ENCODE data around the gene SECISBP2.

GRCh38 chr9:89379508-89380115, 61.3 kb downstream of the SECISBP2 start:
- no peak for TF ChIP-seq CTCF (optimal IDR thresholded peaks at IDR 0.05 in 1 of 3, IDR thresholded peaks at IDR 0.05 in 1 of 3, conservative IDR thresholded peaks at IDR 0.05 in 1 of 3; ENCODE audit: extremely low read depth in 1 of 3, insufficient read depth in 2 of 3, low read length in 3 of 3)
- TF ChIP-seq EZH2 (IDR thresholded peaks at IDR 0.05; ENCODE audit: low read length), result no peak
